MM.1S (cell line): ENCODE measurements around the gene CEP43.

Experiments
- DNase-seq: peaks from one replicate; pipeline ENCODE4 v3.0.0-alpha.2; 2015
- H2AFZ ChIP-seq: fragments of 300-600 bp; sonication (generic); 2 replicates; pipeline ENCODE4 v1.6.0; 2016; ENCODE audit warnings: antibody characterized with exemption, low read length
- H3F3A ChIP-seq: fragments of 300-600 bp; sonication (generic); 2 replicates; pipeline ENCODE4 v1.6.1; 2016; ENCODE audit warnings: mild to moderate bottlenecking, antibody characterized with exemption, low read length, moderate library complexity, mixed read lengths; ENCODE audit not compliant: insufficient read depth
- H3K27ac ChIP-seq: fragments of 300-600 bp; sonication (generic); 2 replicates; pipeline ENCODE4 v1.5.1; 2016; ENCODE audit warnings: mild to moderate bottlenecking, low read length
- H3K27me3 ChIP-seq: fragments of 300-600 bp; sonication (generic); replicated peaks from 2 replicates; pipeline ENCODE4 v1.6.0; 2016; ENCODE audit warnings: low read length; ENCODE audit not compliant: insufficient read depth
- H3K36me3 ChIP-seq: fragments of 300-600 bp; sonication (generic); replicated peaks from 2 replicates; pipeline ENCODE4 v1.6.1; 2016; ENCODE audit warnings: mild to moderate bottlenecking, low read length, mixed read lengths; ENCODE audit not compliant: insufficient read depth
- H3K4me1 ChIP-seq: fragments of 300-600 bp; sonication (generic); 2 replicates; pipeline ENCODE4 v1.6.1; 2016; ENCODE audit warnings: low read length, mixed read lengths
- H3K4me2 ChIP-seq: fragments of 300-600 bp; sonication (generic); 2 replicates; pipeline ENCODE4 v1.6.0; 2016; ENCODE audit warnings: low read depth, low read length
- H3K4me3 ChIP-seq: fragments of 300-600 bp; sonication (generic); 2 replicates; pipeline ENCODE4 v1.5.1; 2016; ENCODE audit warnings: low read length, mixed read lengths
- H3K79me2 ChIP-seq: fragments of 300-600 bp; sonication (generic); 2 replicates; pipeline ENCODE4 v1.6.1; 2016; ENCODE audit warnings: mixed run types, low read length, mixed read lengths
- H3K9ac ChIP-seq: fragments of 300-600 bp; sonication (generic); 2 replicates; pipeline ENCODE4 v1.6.1; 2016; ENCODE audit warnings: low read length, mixed read lengths
- H3K9me2 ChIP-seq: fragments of 300-600 bp; sonication (generic); replicated peaks from 2 replicates; pipeline ENCODE4 v1.6.1; 2016; ENCODE audit warnings: mild to moderate bottlenecking, low read length, mixed read lengths; ENCODE audit not compliant: insufficient read depth
- H3K9me3 ChIP-seq: fragments of 300-600 bp; sonication (generic); replicated peaks from 2 replicates; pipeline ENCODE4 v1.6.1; 2016; ENCODE audit warnings: mild to moderate bottlenecking, low read length, mixed read lengths; ENCODE audit not compliant: insufficient read depth
- H4K20me1 ChIP-seq: fragments of 300-600 bp; sonication (generic); 2 replicates; pipeline ENCODE4 v1.6.1; 2016; ENCODE audit warnings: mild to moderate bottlenecking, low read length, moderate library complexity, mixed read lengths; ENCODE audit not compliant: insufficient read depth
- EZH2 ChIP-seq: fragments of 300-600 bp; sonication (generic); optimal IDR thresholded peaks from 2 replicates; pipeline ENCODE3; 2017; ENCODE audit warnings: low read depth, mild to moderate bottlenecking, antibody characterized with exemption, low read length, mixed read lengths
- EZH2phosphoT487 ChIP-seq: fragments of 300-600 bp; sonication (generic); IDR thresholded peaks from 2 replicates; pipeline ENCODE4 v1.6.1; 2018; ENCODE audit warnings: antibody characterized with exemption, low read length
- TF ChIP-seq, protein P1 (sequence below): fragments of 300-600 bp; sonication (generic); IDR thresholded peaks from 2 replicates; pipeline ENCODE4 v1.5.1; 2016; ENCODE audit warnings: antibody characterized with exemption, low read length, mixed read lengths

The CEP43 gene

DNA sequence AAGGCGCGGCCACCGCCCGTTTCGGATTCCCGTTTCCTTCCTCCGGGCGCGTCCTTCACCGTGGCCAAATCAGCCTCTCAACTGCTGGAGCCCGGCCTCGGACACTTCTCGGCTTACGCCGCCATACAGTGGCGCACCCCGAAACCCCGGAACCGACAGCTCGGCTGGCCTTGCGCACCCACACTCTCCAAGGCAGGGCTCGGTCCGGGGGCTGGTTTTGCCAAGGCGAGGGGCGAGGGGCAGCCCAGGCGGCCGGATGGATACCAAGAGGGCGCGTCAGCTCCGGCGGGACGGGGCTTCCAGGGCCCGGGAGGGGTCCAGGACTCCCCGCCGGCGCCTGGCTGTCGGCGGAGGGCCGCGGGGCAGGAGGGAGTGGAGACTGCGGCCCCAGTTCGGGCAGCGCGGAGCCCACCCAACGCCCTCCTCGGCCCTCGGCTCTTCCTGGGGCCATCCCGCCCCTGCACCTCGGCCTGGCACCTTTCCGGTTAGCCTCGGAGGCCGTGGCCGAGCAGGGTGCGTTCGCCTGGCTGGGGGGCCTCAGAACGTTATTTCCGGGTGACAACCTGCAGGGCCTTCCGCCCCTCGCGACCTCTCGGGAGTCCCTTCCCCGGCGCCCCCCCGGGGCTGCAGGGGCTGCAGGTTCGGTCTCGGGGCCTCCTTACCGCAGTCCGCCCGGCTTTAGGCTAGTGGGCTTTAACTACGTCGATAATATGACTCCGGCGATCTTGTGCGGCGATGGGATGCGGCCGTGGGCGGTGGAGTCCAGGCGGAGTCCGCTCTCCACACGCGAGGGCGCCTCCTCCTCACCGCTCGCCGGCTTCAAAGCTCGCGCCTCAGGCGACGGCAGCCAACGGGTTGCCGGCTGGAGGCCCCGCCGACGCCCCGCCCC lies 697 bp upstream of the CEP43 start:
- Histone ChIP-seq H3K79me2 (peaks cover 49% of the 10 kb centered on the region), H3K27me3 (no peaks in the 10 kb centered on the region), H3K9me2 (no peaks in the 10 kb centered on the region), H3K9me3 (no peaks in the 10 kb centered on the region), H3K27ac (no peak overlapping the region), H3K4me2 (peak overlapping the region; percentile 59; the same call in 1 of the 2 replicates), H3K4me3 (peak overlapping the region; percentile 76), H3K36me3 (no peaks in the 10 kb centered on the region), H3F3A (no peaks in the 10 kb centered on the region), H2AFZ (peak overlapping the region; percentile 53; the same call in 1 of the 2 replicates), H3K4me1 (peaks cover 18% of the 10 kb centered on the region; the same call in 1 of the 2 replicates), H3K9ac (peak overlapping the region; percentile 52; the same call in 1 of the 2 replicates), H4K20me1 (no peaks in the 10 kb centered on the region)
- no peak for DNase-seq
- TF ChIP-seq EZH2phosphoT487, result no peak
- TF ChIP-seq EZH2, result no peak
- TF ChIP-seq, protein P1, sequence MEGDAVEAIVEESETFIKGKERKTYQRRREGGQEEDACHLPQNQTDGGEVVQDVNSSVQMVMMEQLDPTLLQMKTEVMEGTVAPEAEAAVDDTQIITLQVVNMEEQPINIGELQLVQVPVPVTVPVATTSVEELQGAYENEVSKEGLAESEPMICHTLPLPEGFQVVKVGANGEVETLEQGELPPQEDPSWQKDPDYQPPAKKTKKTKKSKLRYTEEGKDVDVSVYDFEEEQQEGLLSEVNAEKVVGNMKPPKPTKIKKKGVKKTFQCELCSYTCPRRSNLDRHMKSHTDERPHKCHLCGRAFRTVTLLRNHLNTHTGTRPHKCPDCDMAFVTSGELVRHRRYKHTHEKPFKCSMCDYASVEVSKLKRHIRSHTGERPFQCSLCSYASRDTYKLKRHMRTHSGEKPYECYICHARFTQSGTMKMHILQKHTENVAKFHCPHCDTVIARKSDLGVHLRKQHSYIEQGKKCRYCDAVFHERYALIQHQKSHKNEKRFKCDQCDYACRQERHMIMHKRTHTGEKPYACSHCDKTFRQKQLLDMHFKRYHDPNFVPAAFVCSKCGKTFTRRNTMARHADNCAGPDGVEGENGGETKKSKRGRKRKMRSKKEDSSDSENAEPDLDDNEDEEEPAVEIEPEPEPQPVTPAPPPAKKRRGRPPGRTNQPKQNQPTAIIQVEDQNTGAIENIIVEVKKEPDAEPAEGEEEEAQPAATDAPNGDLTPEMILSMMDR, result no peak

GRCh38 chr6:166999884-167000253 lies 672 bp downstream of the CEP43 start:
- Histone ChIP-seq H3K9me2 (no peaks in the 10 kb centered on the region), H3K27me3 (no peaks in the 10 kb centered on the region), H3K9me3 (no peaks in the 10 kb centered on the region), H3K4me2 (peak overlapping the region; percentile 69; the same call in 1 of the 2 replicates), H3K36me3 (no peaks in the 10 kb centered on the region), H2AFZ (peak overlapping the region; percentile 69), H3K4me1 (peaks cover 18% of the 10 kb centered on the region; the same call in 1 of the 2 replicates), H3K27ac (no peak overlapping the region), H3K79me2 (peaks cover 49% of the 10 kb centered on the region), H3K4me3 (peak overlapping the region; percentile 76), H3F3A (no peaks in the 10 kb centered on the region), H3K9ac (peak overlapping the region; percentile 69), H4K20me1 (no peaks in the 10 kb centered on the region)
- TF ChIP-seq, protein P1, result no peak
- no peak for TF ChIP-seq EZH2phosphoT487
- no peak for TF ChIP-seq EZH2
- DNase-seq, result no peak

- Histone ChIP-seq H3F3A (no peaks in the 10 kb centered on the region), H3K4me3 (no peak overlapping the region), H4K20me1 (no peaks in the 10 kb centered on the region), H2AFZ (no peak overlapping the region), H3K79me2 (peaks cover 52% of the 10 kb centered on the region), H3K4me2 (peak overlapping the region; percentile 69; the same call in 1 of the 2 replicates), H3K36me3 (no peaks in the 10 kb centered on the region), H3K4me1 (peaks cover 18% of the 10 kb centered on the region; the same call in 1 of the 2 replicates), H3K27ac (no peak overlapping the region), H3K9ac (no peak overlapping the region), H3K9me2 (no peaks in the 10 kb centered on the region), H3K27me3 (no peaks in the 10 kb centered on the region), H3K9me3 (no peaks in the 10 kb centered on the region)
- no peak for DNase-seq
- TF ChIP-seq, protein P1, result no peak
- TF ChIP-seq EZH2, result no peak
- TF ChIP-seq EZH2phosphoT487, result no peak
These were observed 1.6 kb downstream of the CEP43 start for GRCh38 chr6:167000759-167001158.
